ENCODE results near the gene AHNAK.

The AHNAK gene

DNA sequence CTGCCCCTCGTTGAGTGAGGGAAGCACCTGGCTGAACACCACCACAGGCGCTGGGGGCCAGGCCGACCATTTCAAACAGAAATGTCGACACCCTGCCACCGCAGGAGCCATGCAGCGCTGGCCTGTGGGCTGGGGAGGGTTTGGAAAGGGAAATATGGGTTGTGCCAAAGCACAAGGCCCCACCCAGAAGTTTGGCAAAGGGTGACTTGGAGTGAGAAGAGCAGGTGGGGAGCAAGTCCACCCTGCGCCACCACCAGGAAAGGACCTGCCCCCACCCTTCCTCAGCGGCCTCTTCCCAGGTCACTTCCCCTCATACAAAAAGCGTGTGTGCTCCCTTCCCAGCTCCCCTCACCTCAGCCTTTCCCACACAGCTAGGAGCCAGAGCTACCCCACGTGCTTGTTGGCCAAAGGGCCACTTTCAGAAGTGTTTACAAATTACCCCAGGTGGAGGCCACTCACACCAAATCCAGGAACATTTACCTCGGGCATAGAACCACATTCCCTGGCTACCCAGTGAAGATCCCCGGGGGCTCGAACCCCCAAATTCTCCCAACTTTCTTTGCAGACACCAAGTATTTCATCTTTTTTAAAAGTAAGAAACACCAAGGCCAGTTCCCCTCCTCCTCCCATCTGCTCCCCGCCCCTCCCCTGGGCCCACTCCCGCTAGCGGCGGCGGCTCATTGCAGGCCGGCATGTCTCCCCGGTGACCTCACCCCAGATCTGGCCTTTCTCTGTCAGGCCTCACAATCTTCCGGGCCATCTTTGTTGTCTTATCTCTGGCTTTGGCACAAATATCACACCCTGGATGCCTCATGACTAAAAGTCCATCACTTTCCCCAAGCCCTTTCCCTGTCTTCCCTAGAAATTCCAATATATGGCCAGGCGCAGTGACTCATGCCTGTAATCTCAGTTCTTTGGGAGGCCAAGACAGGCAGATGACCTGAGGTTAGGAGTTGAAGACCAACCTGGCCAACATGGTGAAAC is 148.3 kb downstream of the AHNAK start:
- Histone ChIP-seq H3K27me3 (ENCODE audit: insufficient read depth, low read length, poor library complexity) (no peaks in the 10 kb centered on the region), H3K4me2 (ENCODE audit: low read length) (no peak overlapping the region), H2AK5ac (ENCODE audit: low read length) (no peak overlapping the region), H3K56ac (ENCODE audit: low read length) (peak overlapping the region; percentile 47), H3K4me1 (ENCODE audit: control insufficient read depth, low read depth, low read length) (peaks cover 3% of the 10 kb centered on the region), H3K36me3 (ENCODE audit: control insufficient read depth, insufficient read depth, low read length) (no peaks in the 10 kb centered on the region), H3K9ac (ENCODE audit: low read length) (no peak overlapping the region), H4K5ac (ENCODE audit: low read length) (no peak overlapping the region), H2BK15ac (replicated peaks; ENCODE audit: low read depth) (no peak overlapping the region), H4K8ac (ENCODE audit: low read depth, low read length) (no peak overlapping the region), H3K4me3 (ENCODE audit: low read length) (no peak overlapping the region), H3K79me2 (ENCODE audit: control insufficient read depth, insufficient read depth, low read length) (no peaks in the 10 kb centered on the region), H3K18ac (ENCODE audit: low read length) (no peak overlapping the region), H3K23ac (ENCODE audit: low read length) (no peak overlapping the region), H3K4ac (ENCODE audit: low read depth, low read length) (no peak overlapping the region), H3K27ac (ENCODE audit: low read depth, low read length) (no peak overlapping the region), H3K79me1 (ENCODE audit: low read length) (no peaks in the 10 kb centered on the region), H2BK120ac (ENCODE audit: low read depth, low read length) (no peak overlapping the region), H2BK5ac (ENCODE audit: low read length) (no peak overlapping the region)
- DNase-seq: peak; percentile 92
- no CpG with 5 or more reads among the region's 22 CpGs for WGBS (ENCODE audit: extremely low coverage, insufficient coverage, low lambda C conversion rate)

GRCh38 chr11:62395885-62396551 is 150.6 kb downstream of the AHNAK start:
- no peak overlapping the region for H3K23ac ChIP-seq (ENCODE audit: low read length)
- H3K27ac ChIP-seq (ENCODE audit: low read depth, low read length): no peak overlapping the region
- peaks cover 11% of the 10 kb centered on the region for H3K4me1 ChIP-seq (ENCODE audit: control insufficient read depth, low read depth, low read length)

DNA sequence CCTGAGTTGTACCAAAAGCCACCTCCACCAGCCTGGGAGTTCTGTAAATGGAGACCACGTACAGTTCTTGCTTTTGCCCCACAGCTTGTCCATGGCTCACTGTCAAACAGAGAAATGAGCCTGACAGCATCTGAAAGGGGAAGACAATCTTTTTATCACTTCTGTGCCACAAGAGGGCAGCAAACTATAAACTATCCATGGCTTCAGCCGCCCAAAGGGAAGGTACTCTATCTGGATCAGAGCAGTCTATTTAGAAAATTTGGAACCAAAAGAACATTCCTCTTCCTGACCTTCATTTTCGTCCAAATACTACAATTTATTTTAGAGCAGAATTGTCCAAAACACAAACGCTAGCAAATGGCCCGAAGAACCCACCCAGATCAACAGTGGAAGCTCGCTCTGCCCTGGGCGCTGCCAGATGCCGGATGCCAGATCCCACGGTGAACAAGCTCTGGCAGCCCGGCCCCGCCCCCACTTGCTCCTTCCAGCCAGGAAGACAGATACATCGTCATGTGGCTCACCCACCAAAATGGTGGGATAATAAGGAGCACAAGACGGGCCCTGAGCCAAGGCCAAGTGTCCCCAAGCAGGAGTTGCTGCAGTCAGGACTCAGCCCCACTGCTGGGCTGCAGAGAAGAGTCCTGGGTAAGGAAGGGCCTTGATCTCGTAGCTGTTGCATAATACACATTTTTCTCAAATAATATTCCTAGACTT is 151.6 kb downstream of the AHNAK start:
- Histone ChIP-seq H3K4me1 (ENCODE audit: control insufficient read depth, low read depth, low read length) (peaks cover 11% of the 10 kb centered on the region), H4K5ac (ENCODE audit: low read length) (no peak overlapping the region), H3K9ac (ENCODE audit: low read length) (no peak overlapping the region), H2BK15ac (replicated peaks; ENCODE audit: low read depth) (no peak overlapping the region), H4K8ac (ENCODE audit: low read depth, low read length) (no peak overlapping the region), H3K27me3 (ENCODE audit: insufficient read depth, low read length, poor library complexity) (no peaks in the 10 kb centered on the region), H3K4me3 (ENCODE audit: low read length) (no peak overlapping the region), H3K79me2 (ENCODE audit: control insufficient read depth, insufficient read depth, low read length) (no peaks in the 10 kb centered on the region), H3K4me2 (ENCODE audit: low read length) (no peak overlapping the region), H3K56ac (ENCODE audit: low read length) (peak overlapping the region; percentile 70), H3K4ac (ENCODE audit: low read depth, low read length) (no peak overlapping the region), H3K23ac (ENCODE audit: low read length) (no peak overlapping the region), H3K27ac (ENCODE audit: low read depth, low read length) (no peak overlapping the region), H2AK5ac (ENCODE audit: low read length) (no peak overlapping the region), H3K36me3 (ENCODE audit: control insufficient read depth, insufficient read depth, low read length) (no peaks in the 10 kb centered on the region), H3K79me1 (ENCODE audit: low read length) (no peaks in the 10 kb centered on the region), H2BK120ac (ENCODE audit: low read depth, low read length) (no peak overlapping the region), H2BK5ac (ENCODE audit: low read length) (no peak overlapping the region), H3K18ac (ENCODE audit: low read length) (no peak overlapping the region)
- no CpG with 5 or more reads among the region's 14 CpGs for WGBS (ENCODE audit: extremely low coverage, insufficient coverage, low lambda C conversion rate)
- DNase-seq: peak; percentile 90

More at GRCh38 chr11:62395885-62396551, 150.6 kb downstream of the AHNAK start:
- H4K8ac ChIP-seq (ENCODE audit: low read depth, low read length): no peak overlapping the region
- no peak overlapping the region for H3K56ac ChIP-seq (ENCODE audit: low read length)
- no peak overlapping the region for H3K4me3 ChIP-seq (ENCODE audit: low read length)
- H3K79me1 ChIP-seq (ENCODE audit: low read length): no peaks in the 10 kb centered on the region
- no peak overlapping the region for H3K4ac ChIP-seq (ENCODE audit: low read depth, low read length)
- no peak for DNase-seq
- H2BK15ac ChIP-seq (replicated peaks; ENCODE audit: low read depth): no peak overlapping the region
- WGBS (ENCODE audit: extremely low coverage, insufficient coverage, low lambda C conversion rate): no CpG with 5 or more reads among the region's 10 CpGs
- H3K27me3 ChIP-seq (ENCODE audit: insufficient read depth, low read length, poor library complexity): no peaks in the 10 kb centered on the region
- no peaks in the 10 kb centered on the region for H3K36me3 ChIP-seq (ENCODE audit: control insufficient read depth, insufficient read depth, low read length)
- H2BK5ac ChIP-seq (ENCODE audit: low read length): no peak overlapping the region
- H3K9ac ChIP-seq (ENCODE audit: low read length): no peak overlapping the region
- H2BK120ac ChIP-seq (ENCODE audit: low read depth, low read length): no peak overlapping the region
- no peak overlapping the region for H2AK5ac ChIP-seq (ENCODE audit: low read length)
- no peak overlapping the region for H3K18ac ChIP-seq (ENCODE audit: low read length)
- no peak overlapping the region for H4K5ac ChIP-seq (ENCODE audit: low read length)
- H3K4me2 ChIP-seq (ENCODE audit: low read length): no peak overlapping the region
- H3K79me2 ChIP-seq (ENCODE audit: control insufficient read depth, insufficient read depth, low read length): no peaks in the 10 kb centered on the region

DNA sequence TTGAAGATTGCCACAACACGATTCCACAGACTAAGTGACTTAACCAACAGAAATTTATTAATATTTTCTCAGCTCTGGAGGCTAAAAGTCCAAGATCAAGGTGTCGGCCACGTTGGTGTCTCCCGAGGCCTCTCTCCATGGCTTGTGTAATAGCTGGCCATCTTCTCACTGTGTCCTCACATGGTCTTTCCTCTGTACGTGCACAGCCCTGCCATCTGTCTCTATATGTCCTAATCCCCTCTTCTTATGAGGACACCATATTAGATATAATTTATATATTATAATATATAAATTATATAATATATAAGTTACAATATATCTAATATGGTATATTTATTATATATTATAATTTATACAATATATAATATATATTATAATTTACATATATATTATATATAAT is 152.9 kb downstream of the AHNAK start:
- H2BK15ac ChIP-seq (replicated peaks; ENCODE audit: low read depth): no peak overlapping the region
- WGBS (ENCODE audit: extremely low coverage, insufficient coverage, low lambda C conversion rate): no CpG with 5 or more reads among the region's 5 CpGs
- H3K23ac ChIP-seq (ENCODE audit: low read length): no peak overlapping the region
- H3K4me3 ChIP-seq (ENCODE audit: low read length): no peak overlapping the region
- no peak overlapping the region for H3K4me2 ChIP-seq (ENCODE audit: low read length)
- no peak overlapping the region for H3K4ac ChIP-seq (ENCODE audit: low read depth, low read length)
- no peak overlapping the region for H2BK120ac ChIP-seq (ENCODE audit: low read depth, low read length)
- H3K27me3 ChIP-seq (ENCODE audit: insufficient read depth, low read length, poor library complexity): no peaks in the 10 kb centered on the region
- no peaks in the 10 kb centered on the region for H3K79me2 ChIP-seq (ENCODE audit: control insufficient read depth, insufficient read depth, low read length)
- no peak overlapping the region for H2AK5ac ChIP-seq (ENCODE audit: low read length)
- no peak overlapping the region for H3K56ac ChIP-seq (ENCODE audit: low read length)
- H3K9ac ChIP-seq (ENCODE audit: low read length): no peak overlapping the region
- H3K27ac ChIP-seq (ENCODE audit: low read depth, low read length): no peak overlapping the region
- H4K8ac ChIP-seq (ENCODE audit: low read depth, low read length): no peak overlapping the region
- H3K18ac ChIP-seq (ENCODE audit: low read length): no peak overlapping the region
- peaks cover 11% of the 10 kb centered on the region for H3K4me1 ChIP-seq (ENCODE audit: control insufficient read depth, low read depth, low read length)
- H3K79me1 ChIP-seq (ENCODE audit: low read length): no peaks in the 10 kb centered on the region
- no peaks in the 10 kb centered on the region for H3K36me3 ChIP-seq (ENCODE audit: control insufficient read depth, insufficient read depth, low read length)
- no peak for DNase-seq
- H4K5ac ChIP-seq (ENCODE audit: low read length): no peak overlapping the region
- no peak overlapping the region for H2BK5ac ChIP-seq (ENCODE audit: low read length)

GRCh38 chr11:62393061-62393611 is 153.5 kb downstream of the AHNAK start:
- Histone ChIP-seq H3K56ac (ENCODE audit: low read length) (no peak overlapping the region), H3K4me2 (ENCODE audit: low read length) (no peak overlapping the region), H3K9ac (ENCODE audit: low read length) (no peak overlapping the region), H3K27me3 (ENCODE audit: insufficient read depth, low read length, poor library complexity) (no peaks in the 10 kb centered on the region), H2AK5ac (ENCODE audit: low read length) (no peak overlapping the region), H4K5ac (ENCODE audit: low read length) (no peak overlapping the region), H3K4me1 (ENCODE audit: control insufficient read depth, low read depth, low read length) (peaks cover 9% of the 10 kb centered on the region), H2BK15ac (replicated peaks; ENCODE audit: low read depth) (no peak overlapping the region), H3K23ac (ENCODE audit: low read length) (no peak overlapping the region), H2BK5ac (ENCODE audit: low read length) (no peak overlapping the region), H3K79me2 (ENCODE audit: control insufficient read depth, insufficient read depth, low read length) (no peaks in the 10 kb centered on the region), H3K18ac (ENCODE audit: low read length) (no peak overlapping the region), H3K4ac (ENCODE audit: low read depth, low read length) (no peak overlapping the region), H3K36me3 (ENCODE audit: control insufficient read depth, insufficient read depth, low read length) (no peaks in the 10 kb centered on the region), H3K27ac (ENCODE audit: low read depth, low read length) (no peak overlapping the region), H3K79me1 (ENCODE audit: low read length) (no peaks in the 10 kb centered on the region), H2BK120ac (ENCODE audit: low read depth, low read length) (no peak overlapping the region), H3K4me3 (ENCODE audit: low read length) (no peak overlapping the region), H4K8ac (ENCODE audit: low read depth, low read length) (no peak overlapping the region)
- WGBS (ENCODE audit: extremely low coverage, insufficient coverage, low lambda C conversion rate): no CpG with 5 or more reads among the region's 12 CpGs
- no peak for DNase-seq
